HG03442 (cell line): Measurements from ENCODE around the gene SPATA32.
A peak's percentile ranks its signal among the peaks of the same experiment; 100 is the strongest.
"Not testable (repeated sequence)": the region's sequence is repeated elsewhere in the genome, so short reads cannot be mapped to it uniquely, and the experiment has no call there.

Experiments
- ATAC-seq: cut with Tn5 transposase; IDR thresholded peaks from one replicate; pipeline ENCODE4 v1.9.1; 2021; ENCODE audit warnings: mild to moderate bottlenecking, moderate library complexity; ENCODE audit not compliant: unreplicated experiment

The SPATA32 gene

DNA sequence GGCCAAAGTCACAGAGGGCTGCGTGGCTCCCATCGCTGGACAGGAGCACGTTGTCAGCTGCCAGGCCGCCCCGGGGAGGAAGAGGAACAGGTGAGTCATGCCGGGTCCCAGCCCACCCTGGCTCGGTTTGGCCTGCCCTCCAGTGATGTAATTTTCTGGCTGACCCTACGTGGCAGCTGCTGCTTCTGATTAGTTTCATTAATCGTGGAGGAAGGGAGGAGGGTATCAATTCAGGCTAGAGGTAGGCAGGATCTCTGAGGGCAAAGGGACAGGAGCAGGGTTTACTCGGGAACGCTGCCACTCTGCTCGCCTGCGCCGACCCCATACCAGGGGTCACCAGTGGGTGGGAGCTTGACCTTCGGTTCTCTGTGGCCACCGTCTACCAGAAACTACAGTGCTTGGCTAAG is 11.7 kb upstream of the SPATA32 start:
- no peak for ATAC-seq

DNA sequence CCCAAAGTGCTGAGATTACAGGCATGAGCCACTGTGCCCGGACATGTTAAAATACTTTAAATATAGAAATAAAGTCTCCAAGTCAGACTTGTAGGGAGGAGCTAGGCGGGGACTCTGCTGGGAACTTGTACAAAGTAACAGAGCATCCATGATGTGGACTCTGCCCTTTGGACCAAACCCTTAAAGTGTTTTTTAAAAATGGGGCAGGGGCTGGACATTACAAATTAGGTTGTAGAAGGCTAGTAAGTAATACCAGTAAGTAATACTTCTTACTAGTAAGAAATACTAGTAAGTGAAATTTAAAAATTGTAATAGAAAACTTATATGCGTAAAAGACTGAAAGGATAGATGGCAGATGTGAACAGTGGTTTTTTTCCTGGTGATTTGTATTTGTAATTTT is 9.7 kb upstream of the SPATA32 start:
- ATAC-seq: no peak

DNA sequence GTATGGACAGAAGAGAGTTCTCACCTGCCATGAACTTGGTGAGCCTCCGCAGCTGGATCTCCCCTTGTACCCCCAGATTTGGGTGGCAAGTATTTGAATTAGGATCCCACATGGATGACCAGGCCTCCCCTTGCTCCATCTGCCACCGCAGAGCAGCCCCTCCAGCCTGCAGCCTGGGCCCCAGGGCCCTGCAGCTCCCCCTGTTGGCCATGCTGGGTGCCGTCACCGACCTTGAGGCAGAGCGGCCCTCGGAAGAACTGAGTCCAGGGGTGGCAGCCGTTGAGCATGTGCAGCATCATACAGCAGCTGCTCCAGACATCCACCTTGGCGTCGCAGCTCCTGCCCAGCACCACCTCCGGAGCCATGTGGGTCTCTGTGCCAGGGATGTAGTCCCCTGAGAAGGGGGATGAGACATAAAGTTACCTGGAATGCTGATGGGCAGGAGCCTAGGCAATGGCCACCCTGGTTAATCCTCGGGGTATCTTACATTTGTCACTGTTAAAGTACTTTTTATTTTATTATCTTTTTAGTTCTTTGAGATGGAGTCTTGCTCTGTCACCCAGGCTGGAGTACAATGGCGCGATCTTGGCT is 9.0 kb upstream of the SPATA32 start:
- no peak for ATAC-seq

DNA sequence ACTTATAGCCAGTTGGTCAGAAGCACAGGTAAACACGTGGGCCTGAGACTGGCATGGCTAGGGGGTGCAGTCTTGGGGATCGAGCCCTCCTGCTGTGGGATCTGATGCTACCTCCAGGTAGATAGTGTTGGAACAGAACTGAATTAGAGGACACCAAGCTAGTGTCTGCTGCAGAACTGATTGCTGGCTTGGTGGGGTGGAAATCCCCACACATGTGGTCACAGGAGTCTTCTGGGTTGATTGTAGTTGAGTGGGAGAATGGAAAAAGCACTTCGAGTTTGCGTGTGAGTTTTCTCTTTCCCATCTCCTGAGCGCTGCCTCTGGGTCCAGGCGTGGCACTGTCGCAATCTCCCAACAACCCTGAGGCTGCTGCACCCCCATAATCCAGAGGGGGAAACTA is 8.0 kb upstream of the SPATA32 start:
- no peak for ATAC-seq

DNA sequence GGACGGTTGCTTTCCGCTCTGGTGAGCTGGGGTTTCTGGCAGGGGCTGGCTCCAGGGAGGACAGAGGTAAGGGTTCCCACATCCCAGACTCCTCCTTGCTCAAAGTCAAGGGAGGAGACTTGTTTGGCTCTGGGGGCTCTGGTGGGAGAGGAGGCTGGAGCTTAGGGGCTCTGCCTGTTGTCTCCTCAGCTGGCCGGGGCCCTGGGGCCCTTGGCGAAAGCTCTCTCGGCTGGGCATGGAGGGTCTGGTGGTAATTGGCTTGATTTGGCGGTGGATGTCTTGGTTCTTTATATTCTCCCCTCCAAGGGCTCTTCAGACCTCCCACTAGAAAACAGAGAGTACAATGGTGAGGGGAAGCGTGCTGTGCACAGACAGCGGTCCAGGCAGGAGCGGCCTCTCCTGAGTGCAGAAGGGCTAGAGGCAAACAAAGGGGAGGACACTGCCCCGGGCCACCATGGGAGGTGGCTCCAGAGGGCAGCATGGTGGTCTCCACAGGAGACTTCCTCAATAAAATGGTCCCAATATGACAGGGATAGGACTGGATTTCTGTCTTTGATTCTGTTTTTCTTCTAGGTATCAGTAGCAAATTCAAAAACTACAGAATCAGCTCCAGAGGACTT is 5.7 kb upstream of the SPATA32 start:
- ATAC-seq: no peak

DNA sequence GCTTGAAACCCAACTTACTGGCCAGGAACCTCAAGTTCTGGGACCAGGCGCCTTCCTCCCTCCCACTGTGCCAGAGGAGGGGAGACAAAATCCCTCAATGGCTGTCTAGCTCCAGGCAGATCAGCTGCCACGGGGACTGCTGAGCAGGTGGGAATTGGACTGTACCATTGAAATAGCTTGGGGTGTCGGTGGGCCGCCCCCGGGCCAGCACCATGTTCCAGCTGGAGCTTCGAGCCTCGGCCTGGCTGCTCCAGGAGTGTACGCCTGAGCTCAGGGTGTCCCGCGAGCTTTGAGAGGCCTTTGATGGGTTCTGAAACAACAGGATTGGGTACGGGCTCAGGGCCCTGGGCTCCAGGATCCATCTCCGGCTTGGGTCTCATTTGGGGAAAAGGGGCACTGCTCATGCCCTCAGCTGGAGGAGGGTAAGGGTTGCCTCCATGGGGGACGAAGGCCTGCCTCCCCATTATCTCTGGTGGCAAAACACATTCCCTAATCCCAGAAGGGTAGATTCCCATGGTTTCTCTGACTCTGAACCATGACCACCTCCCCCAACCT is 4.6 kb upstream of the SPATA32 start:
- no peak for ATAC-seq

DNA sequence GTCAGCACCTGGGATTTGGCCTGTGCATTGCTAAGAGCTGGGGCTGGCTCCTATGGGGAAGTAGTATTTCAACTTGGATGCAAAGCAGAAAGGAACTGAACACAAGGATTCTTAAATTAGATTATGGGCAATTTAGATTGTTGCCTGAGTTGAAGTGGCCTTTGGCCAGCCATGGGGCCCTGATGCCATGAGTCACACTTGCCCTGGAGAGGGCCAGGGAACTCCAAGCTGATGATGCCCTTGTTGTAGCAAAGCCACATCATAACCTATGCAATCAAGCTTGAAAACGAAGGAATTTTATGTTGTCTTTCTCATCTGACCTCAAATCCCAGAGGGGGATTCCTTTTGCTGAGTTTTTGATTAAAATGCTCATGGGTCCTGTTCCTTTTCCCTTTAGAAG is 3.9 kb upstream of the SPATA32 start:
- no peak for ATAC-seq

DNA sequence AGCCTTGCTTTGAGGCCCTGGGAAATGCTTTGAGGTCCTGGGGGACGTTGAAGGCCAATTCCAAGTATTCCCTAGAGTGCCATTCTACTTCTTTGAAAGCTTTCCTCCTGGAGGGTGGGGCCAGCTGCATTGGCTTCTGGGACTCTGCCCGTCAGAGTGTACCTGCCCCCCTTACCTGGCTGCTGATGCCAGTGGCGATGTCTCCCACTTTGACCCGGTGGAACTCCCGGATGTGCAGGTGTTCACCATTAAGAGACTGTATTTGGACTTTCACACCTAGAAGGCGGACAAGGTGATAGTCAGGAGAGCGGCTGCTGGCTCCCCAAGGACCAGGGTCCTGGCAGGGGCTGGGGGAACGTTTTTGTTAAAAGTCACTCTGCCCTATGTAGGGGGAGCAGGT is 3.1 kb upstream of the SPATA32 start:
- ATAC-seq: no peak

DNA sequence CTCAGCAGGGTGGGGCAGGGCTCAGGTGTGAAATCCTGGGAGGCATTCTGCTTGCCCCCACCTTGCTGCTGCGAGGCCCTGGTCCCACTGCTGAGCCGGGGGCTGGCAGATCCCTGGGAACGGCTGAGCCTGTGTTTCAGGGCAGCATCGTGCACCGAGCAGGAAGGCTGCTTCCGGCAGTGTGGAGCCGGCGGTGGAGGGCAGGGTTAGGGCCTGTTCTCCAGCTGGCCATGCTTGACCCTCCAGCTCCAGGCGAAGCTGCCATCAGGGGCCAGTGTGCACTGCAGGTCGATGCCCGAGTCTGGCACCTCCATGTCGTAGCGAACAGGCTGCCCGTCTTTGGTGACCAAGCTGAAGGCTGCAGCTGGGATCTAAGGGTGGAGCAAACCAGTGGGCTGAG is 2.5 kb upstream of the SPATA32 start:
- no peak for ATAC-seq

DNA sequence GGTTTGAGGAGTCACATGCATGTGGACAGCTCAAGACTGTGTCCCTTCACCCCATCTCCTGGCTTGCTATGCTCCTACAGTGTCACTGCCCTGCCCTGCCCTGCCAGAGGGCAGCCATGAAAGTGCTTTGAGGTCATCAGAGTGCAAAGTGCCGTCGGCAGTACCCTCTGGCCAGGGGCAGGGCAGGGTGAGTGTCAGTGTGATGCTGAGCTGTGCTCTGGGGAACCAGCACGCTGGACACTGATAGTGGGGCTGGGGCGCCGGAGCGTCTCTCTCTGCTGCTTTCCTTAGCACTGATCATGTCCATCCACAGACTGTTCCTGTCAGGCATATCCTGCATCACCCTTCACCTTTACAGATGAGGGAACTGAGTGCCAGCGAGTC is 1.6 kb upstream of the SPATA32 start:
- ATAC-seq: no peak

DNA sequence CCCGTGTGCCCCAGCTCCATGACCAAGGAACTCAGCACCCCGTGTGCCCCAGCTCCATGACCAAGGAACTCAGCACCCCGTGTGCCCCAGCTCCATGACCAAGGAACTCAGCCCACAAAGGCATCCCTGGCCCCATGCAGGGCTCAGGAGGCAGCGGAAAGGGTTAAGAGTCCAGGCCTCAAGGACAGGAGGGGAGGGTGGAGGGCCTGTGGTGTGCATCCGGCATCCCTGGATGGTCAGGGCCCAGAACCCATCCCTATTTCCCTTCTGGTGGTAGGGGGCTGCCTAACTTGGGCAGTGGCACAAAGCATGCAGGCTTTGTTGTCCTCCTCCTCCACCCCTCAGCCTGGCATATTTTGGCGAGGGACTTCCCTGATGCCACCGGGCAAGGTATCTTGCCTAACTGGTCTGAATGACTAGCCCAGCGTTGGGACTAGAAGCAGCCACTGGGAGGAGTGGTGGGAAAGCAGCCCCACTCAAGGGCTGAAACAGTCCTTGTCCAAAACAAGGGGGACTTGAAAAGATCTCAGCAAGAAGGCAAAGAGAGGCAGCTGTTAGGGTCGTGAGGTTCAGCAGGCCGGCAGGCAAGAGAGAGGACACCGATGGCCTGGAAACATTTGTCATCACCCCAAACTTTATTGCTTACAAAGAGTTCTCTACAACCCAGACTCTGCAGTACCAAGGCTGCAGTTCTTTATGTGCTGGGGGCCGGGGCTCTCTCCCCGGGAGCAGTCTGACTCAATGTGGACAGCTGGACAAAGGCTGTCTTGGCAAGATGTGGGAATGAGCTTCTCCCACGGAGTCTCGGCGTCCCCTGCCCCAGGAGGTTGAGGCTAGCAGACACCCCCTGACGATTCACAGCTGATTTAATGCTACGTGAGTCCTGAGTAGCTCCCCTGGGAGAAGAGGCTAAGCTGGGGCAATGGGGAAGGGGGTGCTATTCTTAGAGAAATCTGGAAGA is 902 bp upstream of the SPATA32 start:
- no peak for ATAC-seq

DNA sequence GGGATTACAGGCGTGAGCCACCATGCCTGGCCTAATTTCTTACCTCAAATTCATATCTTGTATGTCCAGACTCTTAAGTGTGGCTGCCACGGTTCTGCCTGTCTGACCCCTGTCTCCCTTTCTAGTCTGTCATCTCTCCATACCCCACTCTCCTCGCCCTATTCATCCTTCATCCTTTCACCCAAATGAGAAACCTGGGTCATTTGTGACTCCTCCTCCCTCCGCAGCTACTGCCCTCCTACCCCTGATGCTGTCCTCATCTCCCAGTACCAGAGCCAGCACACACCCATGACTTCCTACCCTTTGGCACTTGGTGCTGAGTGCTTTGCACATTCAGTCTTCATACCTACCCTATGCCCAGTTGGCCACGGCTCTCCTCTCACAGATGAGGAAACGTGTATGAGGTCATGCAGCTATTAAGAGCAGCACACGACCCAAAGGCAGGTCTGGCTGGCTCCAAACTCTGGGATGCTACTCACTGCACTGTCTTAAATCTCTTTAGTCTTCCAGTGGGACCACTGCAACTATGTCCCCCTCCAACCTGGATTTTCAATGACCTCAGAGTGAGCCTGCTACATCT is 1.6 kb downstream of the SPATA32 start:
- ATAC-seq: no peak

DNA sequence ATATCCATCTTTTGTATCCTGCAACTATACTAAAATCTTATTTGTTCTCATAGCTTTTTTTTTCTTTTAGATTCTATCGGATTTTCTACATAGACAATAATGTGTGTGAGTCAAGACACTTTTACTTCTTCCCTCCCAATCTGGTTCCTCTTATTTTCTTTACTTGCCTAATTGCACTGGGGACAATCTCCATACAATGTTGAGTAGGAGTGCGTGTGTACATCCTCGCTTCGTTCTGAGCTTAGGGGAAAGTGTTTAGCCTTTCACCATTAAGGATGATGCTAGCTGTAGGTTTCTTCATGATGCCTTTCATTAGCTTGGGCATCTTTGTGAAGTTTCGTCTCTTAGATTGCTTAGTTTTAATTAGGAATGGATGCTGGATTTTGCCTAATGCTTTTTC is 2.9 kb downstream of the SPATA32 start:
- ATAC-seq: no peak

DNA sequence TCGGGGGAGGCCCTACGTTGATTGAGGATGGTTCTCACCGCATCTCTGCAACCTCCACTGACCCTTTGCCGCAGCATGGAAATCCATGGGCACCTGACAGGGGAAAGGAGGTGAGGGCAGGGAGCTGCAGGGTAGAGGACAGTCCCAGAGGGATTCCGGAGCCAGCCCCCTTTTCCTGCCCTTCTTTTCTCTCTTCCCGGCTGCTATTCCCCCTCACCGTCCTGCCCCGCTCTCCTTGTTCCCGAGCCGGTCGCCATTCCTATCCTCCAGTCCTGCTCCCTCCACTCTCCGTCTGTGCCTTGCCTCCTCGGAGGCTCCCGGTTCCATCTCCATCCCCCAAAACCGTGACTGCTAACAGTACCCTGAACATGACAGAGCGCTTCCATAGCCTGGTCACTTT is 4.8 kb downstream of the SPATA32 start:
- no peak for ATAC-seq

DNA sequence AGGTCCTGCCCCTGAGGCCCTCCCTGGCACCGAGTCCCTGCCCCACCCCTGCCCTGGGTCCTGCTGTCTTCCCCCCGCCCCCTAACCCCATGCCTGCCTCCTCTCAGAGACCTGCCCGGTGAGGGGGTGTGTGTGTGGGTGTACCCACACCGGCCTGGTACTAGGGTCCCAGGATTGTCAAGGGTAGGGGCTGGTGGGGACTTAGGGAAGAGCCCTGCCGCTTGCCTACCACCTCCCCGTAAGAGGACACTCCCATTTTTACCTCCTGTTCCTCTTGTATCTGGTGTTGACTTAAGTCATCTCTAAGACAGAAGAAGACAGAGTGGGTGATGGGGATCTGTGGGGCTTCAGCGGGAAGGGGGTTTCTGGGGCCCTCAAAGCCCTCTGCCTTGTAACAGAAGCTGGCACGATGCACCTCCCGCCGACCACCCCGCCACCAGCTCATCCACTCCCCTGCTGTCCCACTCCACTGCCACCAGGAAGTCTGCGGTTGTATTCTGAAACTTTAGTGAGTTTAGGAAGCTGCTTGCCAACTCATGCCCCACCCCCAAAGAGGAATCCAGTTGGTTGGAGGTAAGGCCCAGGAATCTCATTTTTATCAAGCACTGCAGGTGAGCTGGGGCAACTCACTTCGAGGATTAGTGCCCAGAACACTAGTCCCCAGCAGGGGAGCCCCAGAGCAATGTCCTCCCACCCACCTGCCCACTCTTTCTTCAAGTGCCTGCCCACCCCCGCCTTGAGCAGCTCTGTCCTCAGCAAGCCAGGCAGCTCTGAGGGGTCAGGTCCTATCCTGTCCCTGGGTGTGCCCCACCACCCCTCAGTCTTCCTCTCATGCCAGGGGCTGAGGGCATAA is 5.6 kb downstream of the SPATA32 start:
- ATAC-seq: no peak

DNA sequence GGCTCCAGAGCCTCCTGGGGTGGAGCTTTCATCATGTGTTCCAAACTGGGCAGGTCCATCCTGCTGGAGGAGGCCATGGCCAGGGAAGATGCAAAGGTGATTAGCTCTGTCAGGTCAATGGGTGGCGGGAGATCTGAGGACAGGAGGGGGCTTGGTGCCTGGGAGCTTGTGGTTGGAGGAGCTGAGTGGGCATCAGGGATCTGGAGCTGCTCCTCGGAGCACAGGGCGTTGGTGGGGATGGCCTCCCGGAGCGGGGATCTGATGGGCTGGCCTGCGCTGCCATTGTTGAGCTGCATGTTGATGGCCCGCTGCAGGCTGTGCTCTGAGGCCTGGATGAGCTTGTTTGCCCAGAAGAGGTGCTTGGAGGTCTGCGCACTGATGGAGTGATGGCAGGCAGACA is 6.5 kb downstream of the SPATA32 start:
- no peak for ATAC-seq

DNA sequence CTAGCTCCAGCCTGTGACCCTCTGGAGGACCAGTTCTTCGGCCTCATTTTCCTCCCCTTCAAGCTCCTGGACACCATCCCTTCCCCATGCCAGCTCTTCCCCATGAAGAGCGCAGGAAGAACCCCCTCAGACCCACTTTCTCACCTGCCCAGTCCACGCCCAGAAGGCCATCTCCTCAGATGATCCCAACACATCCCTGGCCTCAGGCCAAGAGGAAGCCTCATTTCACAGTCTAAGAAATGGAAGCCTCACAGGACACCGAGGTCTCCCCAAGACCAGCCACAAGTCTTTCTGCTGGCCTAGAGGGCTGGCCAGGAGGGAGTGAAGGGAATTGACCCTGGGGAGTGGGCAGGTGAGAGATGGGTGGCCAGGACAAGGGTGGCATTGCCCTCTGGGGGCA is 8.0 kb downstream of the SPATA32 start:
- ATAC-seq: no peak

DNA sequence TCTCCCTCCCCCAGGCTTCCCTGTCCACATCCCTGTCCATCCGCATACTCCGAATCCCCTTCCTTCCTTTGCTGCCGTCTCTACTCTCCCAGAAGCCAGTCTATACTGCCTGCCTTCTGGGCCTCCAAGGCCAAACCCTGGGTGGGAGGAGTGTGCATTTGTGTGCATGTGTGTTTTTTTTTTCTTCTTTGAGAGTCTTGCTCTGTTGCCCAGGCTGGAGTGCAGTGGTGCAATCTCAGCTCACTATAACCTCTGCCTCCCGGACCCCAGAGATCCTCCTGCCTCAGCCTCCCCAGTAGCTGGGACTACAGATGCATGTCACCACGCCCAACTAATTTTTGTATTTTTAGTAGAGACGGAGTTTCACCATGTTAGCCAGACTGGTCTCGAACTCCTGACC is 8.7 kb downstream of the SPATA32 start:
- ATAC-seq: not testable (repeated sequence)

DNA sequence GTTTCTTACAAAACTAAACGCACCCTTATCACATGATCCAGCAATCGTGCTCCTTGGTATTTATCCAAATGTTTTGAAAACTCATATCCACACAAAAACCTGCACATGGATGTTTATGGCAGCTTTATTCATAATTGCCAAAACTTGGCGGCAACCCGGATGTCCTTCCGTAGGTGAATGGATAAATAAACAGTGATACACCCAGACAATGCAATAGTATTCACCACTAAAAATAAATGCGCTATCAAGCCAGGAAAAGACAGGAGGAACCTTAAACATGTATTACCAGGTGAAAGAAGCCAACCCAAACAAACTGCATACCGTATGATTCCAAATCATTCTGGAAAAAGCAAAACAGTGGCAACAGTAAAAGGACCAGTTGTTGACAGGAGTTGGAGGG is 10.0 kb downstream of the SPATA32 start:
- no peak for ATAC-seq

DNA sequence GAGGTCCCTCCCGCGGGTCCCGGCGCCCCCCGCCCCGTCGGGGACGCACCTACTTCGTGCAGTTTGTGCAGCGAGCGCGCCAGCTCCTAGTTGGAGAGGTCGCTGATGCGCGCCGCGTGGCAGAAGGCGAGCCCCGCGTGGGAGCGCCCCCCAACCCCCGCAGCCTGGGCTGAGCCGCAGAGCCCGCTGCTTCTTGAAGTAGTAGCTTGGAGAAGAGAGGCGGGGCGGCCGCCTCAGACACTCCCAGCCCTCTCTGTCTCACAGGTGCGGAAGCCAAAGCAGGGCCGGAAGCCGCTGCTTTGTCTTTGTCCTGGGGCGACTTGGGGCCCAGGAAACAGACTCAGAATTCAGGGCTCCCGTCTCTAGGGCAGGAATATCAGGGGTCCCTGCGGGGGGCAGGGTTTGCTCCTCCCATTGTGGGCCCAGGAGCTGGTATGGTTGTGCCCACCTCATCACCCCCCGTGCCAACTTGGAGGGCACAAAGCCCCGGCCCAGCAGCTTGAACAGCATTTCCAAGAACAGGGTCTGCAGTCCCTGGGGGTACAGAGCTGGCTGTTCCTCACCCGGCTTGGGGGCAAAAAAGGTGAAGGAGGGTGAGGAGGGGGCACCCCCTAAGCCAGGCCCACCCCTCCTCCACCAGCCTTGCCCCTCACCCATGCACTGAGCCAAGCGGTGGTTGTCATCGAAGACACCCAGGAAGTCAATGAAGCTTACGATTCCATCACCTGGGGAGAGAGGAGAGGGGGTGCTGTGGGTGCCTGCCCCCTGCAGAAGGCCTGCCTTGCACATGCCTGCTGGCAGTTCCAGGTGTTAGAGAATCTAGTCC is 13.5 kb downstream of the SPATA32 start:
- peak; percentile 45 for ATAC-seq
